DMS 273 (cell line): ENCODE results near the gene EOMES.
A peak's percentile ranks its signal among the peaks of the same experiment; 100 is the strongest.
"Not testable (repeated sequence)": the region's sequence is repeated elsewhere in the genome, so short reads cannot be mapped to it uniquely, and the experiment has no call there.

ENCODE experiments used
- DNase-seq: peaks from one replicate; lab custom pipeline; 2025; ENCODE audit not compliant: unreplicated experiment; lab: John Stamatoyannopoulos, UW

Gene EOMES

GRCh38 chr3:27721717-27722564 lies at the start of gene EOMES:
TSS of gene EOMES (minus strand) at chr3:27722323. CDS start at chr3:27722294, 29 bp downstream.
- peak; percentile 86 for DNase-seq

DNA sequence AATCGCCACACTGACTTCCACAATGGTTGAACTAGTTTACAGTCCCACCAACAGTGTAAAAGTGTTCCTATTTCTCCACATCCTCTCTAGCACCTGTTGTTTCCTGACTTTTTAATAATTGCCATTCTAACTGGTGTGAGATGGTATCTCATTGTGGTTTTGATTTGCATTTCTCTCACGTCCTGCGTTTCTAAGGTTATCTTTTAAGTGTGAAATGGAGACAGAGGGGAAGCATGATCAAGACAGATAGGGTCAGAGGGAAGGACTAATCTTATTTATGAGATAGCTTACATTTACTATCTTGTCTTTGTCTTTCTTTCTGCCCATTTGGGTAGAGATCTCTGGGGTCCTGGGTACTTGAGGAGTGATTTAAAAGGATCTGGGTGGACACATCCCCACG lies 48.3 kb upstream of the EOMES start:
- not testable (repeated sequence) for DNase-seq

DNA sequence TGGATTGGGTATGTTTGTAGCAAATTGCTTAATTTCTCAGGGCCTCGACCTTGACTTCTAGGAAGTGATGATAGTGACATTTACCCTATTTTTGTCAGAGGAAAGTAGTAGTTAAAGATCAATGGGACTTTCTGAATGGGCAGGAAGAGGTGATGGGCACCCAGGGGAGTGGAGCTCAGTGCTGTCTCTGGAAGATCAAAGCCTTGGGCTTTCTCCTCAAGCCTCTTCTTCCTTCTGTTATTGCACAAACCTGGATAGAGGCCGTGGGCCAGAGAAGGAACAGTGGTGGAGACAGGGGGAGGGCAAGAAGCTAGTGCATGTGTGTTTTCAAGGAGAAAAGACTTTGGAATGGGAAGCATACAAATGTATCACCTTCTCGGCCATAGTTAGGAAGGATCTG lies 44.9 kb upstream of the EOMES start:
- DNase-seq = no peak

DNA sequence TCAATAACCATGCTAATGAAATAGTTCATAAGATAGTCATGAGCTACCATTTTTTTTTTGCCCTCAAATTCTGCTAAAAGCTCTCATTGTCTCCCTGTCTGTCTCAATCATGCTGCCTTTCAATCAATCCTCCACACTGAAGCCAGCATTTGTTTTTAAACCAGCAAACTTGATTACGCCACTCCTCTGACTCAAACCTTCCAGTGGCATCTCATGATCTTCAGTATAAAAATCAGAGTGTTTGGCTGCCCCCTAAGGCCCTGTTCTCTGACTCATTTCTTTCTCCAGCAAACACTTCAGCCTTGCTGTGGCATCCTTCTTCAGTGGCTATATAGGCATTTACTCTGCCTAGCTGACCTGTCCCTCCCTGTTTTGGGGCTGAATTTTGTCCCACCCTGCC lies 36.0 kb upstream of the EOMES start:
- no peak for DNase-seq

- DNase-seq = no peak
Measured at GRCh38 chr3:27756877-27757276, 34.8 kb upstream of the EOMES start.

GRCh38 chr3:27752926-27753325 lies 30.8 kb upstream of the EOMES start:
- no peak for DNase-seq

- no peak for DNase-seq
Measured at GRCh38 chr3:27749643-27750042, 27.5 kb upstream of the EOMES start.

DNA sequence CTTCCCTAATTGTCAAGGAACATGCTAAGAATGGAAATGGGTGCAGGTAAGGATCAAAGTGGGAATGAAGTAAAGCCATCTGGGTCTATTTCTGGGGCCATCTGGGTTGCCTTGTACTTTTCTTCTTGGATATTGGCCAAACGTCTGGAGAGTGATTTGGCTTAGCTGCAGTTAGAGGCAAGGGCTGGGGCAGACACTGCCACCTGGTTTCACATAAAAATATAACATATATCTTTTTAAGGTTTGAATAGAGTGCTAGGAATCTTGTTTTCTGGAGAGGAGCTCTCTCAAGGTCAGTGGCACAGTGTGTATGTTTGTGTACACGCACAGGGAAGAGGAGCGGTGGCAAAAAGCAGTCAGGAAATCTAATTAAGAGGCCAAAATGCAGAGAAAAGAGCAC lies 24.7 kb upstream of the EOMES start:
- peak; percentile 88 for DNase-seq

- no peak for DNase-seq
Measured at GRCh38 chr3:27740854-27741253, 18.7 kb upstream of the EOMES start.

DNA sequence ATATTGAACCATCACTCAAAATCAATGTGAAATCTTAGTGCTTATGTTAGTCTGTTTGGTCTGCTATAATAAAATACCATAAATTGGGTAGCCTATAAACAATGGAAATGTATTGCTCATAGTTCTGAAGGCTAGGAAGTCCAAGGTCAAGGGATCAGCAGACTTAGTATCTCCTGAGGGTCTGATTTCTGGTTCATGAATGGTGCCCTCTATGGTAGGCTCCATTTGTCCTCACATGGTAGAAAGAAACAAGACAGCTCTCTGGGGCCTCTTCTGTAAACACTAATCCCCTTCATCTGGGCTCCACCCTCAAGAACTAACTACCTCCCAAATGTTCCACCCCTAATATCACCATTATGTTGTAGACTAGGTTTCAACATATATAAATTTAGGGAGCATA lies 15.0 kb upstream of the EOMES start:
- DNase-seq = no peak

DNA sequence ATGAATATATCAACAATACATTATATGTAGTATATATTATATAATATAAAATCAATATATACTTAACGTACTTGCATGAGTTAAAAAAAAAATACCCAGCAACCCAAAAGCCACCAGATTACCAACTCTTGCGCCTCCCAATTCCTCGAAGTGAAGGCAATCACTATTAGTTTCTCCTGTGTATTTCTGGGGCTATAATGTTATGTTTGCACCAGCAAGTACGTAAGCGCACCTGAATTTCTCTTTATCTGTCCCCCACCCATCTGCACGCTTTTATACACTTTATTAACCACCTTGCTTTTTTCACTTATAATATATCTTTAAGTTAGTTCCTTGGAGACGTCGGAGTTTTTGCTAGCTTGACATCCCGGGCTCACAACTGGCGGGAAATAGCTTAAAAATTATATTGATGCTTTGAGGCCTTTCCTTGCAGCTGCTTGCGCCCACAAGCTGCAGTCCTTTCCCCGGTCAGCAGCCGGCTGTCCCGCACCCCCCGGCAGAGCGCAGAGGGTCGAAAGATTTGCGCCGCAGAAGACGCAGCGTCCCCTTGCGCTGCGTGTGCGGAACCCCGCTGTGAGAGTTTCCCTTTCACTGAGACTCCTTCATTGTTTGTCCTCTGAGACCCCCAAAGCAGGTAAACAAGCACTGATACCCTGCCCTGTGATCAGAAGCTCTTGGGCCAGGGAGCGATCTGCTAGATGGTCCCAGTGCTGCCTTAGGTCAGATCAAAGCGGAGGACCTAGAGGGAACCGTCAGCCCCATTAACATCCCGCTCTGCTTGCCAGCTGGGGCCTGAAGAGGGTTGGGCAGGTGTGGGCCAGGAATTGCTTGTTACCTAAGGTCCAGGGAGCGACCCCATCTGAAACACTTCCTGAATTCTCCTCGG lies 8.9 kb upstream of the EOMES start:
- no peak for DNase-seq

DNA sequence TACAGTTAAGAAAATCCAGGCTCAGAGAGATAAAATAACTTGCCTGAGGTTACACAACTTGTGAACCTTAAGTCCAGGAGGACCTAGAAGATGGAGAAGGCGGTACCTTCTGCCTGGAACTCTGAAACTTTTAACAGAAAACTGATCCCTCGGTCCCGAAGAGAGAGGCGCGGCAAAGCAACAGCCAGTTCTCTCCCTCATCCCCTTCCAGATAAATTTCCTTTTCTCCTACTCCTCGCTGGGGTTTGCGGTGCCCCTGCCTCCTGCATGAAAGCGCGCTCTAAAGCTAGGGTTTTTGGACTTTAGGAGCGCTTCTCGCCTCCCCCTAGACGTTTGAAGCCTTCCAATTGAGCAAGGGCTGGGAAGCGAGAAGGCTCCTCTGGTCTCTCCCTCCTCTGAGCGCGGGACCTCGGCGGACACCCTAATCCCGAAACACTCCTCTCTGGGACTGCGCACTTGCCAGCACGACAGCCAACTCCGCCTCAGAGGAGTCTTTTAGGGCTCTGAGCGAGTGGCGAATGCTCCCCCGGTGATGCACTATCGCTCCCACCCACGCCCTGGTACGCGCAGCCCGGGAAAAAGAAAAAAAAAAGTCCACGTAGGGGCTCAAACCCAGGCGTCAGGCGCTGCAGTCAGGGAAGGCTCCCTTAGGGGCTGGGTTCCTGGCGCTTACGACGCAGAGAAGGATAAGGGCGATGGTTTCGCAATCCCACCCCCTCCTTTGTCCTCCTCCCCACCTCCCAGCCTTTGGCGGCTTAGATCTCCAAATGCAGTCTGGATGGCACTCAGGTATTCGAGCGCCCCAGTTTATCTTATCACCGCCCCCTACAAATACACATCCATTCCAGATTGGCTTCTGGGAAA lies 7.9 kb upstream of the EOMES start:
- DNase-seq = peak; percentile 38

- DNase-seq = no peak
Measured at GRCh38 chr3:27729325-27729724, 7.2 kb upstream of the EOMES start.

DNA sequence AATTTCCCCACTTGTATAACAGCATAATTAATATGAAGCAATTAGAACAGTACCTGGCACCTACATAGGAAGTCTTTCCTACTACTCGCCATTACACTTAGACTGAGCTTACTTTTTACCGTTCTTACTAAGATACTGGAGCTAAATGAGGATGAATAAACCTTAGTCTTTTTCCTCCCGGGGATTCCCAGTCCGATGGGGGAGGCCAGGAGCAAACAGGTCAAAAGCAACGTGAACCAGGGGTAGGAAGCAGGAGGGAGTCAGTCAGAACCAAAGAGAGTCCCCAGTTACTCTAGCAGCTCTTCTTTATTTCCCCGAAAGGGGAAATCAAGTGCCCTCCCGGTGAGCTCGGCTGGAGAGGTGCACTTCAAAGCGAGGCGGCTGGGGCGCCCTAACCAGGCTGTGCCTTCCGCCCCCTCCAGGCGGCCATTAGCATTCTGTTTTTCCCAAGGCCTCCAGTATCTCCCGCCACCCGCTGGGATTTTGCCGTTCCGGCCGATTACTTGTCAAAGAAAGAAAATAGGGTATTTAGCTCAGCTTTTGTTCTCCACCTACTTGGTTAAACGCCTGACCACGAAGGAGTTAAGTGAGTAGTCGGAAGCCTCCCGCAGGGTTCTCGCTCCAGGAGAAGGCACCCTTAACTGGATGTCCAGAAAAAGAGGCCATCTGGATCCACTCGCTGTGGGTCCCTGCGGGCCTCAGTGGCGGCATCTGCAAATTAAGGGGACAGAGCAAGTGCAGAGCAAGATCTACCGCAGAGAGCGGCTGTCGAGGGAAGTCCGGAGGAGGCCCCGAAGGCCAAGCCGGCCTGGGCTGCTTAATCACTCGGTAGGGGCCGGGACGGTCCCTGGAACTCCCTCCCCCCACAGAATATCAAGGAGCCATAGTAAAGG lies 6.3 kb upstream of the EOMES start:
- peak; percentile 69 for DNase-seq

DNA sequence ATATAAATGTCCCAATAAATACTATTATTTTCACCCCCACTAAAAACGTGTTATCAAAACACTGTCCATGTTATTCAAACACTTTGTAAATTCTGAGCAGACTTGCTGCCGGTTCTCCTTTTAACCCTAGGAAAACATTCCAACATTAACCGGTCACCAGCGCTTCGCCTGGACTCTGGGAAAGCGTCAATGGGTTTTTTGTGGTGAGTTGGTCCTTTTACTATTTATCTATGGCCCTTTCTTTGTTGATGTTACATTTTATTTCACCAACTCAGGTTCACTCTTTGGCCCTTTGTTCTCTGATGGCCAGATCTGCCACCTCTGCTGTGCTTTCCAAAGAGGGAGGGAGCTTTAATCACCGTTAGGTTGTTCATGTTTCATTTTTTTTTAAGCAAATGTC lies 4.1 kb upstream of the EOMES start:
- no peak for DNase-seq

DNA sequence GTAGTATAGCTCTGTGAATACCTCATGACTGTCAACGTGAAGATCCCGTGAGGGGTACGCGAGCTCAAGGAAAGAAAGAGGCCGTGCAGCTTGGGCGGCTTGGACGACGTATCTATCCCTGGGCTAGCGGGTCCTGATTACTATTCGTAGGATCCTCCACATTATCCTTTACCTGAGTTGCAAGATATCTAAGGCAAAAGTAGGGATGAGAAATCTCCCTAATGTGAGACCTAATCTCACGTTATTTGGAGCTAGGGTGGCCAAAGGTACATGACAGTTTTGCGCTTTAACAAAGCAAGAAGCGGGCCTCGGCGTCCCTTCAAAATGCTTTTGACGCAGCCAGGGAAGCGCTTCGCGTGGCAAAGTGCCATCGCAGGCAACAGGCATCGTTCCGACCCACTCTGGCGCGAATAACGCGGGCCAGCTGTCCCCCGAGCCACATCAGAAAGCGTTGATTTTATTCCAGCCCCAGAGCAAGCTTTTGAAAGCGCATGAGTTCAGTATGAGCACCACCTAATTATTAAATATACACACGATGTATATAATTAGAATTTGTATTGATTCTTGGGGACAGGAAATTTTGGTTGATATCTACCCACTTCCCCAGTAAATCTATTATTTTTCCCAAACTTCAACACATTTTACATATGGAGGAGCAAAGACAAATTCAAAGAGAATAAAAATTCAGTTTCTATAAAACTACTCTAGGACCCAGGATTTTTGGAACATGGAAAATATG lies 2.5 kb upstream of the EOMES start:
- DNase-seq = peak; percentile 67

DNA sequence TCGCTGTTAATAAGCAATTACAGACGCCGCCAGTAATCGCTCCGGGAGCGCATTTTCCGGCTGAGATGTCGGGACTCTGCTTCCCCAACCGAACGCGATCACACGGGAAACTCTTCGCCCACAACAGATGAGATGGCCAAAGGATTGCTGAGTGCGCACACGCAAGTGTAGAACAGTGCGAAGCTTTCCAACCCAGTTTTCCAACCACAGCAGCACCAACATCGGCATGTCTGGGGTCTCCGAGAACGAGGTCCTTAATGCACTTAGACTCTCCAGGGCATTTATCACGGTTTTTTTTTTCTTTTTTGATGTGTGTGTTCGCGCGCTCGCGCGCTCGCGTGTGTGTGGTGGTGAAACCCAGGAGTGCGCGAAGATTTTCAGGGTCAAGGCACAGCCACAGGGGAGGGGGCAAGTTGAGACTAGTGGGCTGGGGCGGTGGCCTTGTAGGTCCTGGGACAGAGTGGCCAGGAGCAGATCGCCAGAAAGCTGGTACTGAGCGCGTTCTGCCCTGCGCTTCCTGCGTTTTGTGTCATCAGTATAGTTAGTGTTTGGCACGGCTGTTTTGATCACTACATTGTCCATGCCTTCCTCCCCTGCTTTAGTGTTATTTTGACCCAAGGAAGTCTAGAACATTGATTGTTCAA lies 1.8 kb upstream of the EOMES start:
- DNase-seq = no peak

DNA sequence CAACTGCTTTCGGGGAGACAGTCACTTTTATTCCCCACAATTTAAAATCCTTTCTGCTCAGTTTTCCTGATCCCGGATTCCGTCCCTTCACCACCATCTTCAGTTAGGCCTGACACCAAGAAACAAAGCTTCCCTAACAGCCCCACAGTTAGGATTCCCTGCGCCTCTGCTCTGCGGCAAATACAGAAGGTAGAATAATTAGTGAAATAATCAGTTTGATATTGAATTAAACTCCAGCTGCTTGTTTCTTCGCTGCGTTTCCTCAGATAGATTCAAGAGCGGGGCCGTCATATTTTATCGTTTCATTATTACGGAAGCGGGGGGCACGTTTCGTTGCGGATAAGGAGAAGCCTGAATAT lies 1.3 kb upstream of the EOMES start:
- DNase-seq = no peak

DNA sequence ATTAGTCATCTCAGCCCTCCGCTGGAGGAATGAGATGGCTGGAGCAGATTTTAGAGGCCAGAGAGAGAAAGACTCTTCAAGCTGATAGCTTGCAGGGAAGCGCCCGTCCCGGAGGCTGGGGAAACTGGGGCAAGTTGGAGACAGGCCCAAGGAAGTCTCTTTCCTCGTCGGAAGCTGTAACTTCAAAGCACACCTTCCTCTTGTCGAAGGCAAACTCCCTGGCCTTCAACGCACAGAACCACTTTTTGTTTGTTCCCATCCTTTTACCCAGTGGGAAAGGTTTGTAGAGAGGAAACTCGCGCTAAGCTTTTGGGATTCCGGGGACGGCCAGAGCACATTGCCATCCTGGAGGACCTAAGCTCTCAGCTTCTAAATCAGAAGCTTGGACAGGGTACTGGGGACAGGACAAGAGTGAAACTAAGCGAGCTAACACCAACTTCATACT lies 900 bp upstream of the EOMES start:
- DNase-seq = no peak
